CD4-positive, alpha-beta T cell treated with Interleukin-6 at 100 ng/mL for 8 hours (primary cell): ENCODE data around the gene GC.
A peak's percentile ranks its signal among the peaks of the same experiment; 100 is the strongest.
"Not testable (repeated sequence)": the region's sequence is repeated elsewhere in the genome, so short reads cannot be mapped to it uniquely, and the experiment has no call there.

Experiments used
- DNase-seq: peaks from one replicate; pipeline ENCODE4 v3.0.0-alpha.2; 2020; ENCODE audit warnings: mixed read lengths, low spot score

GC gene

GRCh38 chr4:71765821-71766383 lies 18.0 kb downstream of the GC start:
- DNase-seq: no peak

- no peak for DNase-seq
These were observed 18.5 kb downstream of the GC start for GRCh38 chr4:71765350-71765749.

GRCh38 chr4:71752383-71753042 lies 31.4 kb downstream of the GC start:
- no peak for DNase-seq

GRCh38 chr4:71749008-71749594 lies 34.8 kb downstream of the GC start:
- no peak for DNase-seq

- DNase-seq: no peak
These were observed 37.5 kb downstream of the GC start for GRCh38 chr4:71746379-71746778.

- DNase-seq: not testable (repeated sequence)
These were observed 45.1 kb downstream of the GC start for GRCh38 chr4:71738782-71739181.

- no peak for DNase-seq
These were observed 51.2 kb downstream of the GC start for GRCh38 chr4:71732706-71733105.

- no peak for DNase-seq
These were observed 51.8 kb downstream of the GC start for GRCh38 chr4:71732066-71732465.

GRCh38 chr4:71729856-71730255 lies 54.0 kb downstream of the GC start:
- no peak for DNase-seq

GRCh38 chr4:71713611-71714203 lies 70.2 kb downstream of the GC start:
- DNase-seq: peak; percentile 14

GRCh38 chr4:71711985-71712348 lies 71.9 kb downstream of the GC start:
- no peak for DNase-seq

GRCh38 chr4:71711044-71711984 lies 72.6 kb downstream of the GC start:
- no peak for DNase-seq

- DNase-seq: no peak
These were observed 73.9 kb downstream of the GC start for GRCh38 chr4:71709961-71710360.

- DNase-seq: no peak
These were observed 85.7 kb downstream of the GC start for GRCh38 chr4:71698141-71698540.

GRCh38 chr4:71697031-71697430 lies 86.8 kb downstream of the GC start:
- no peak for DNase-seq

GRCh38 chr4:71694961-71695360 lies 88.9 kb downstream of the GC start:
- no peak for DNase-seq

GRCh38 chr4:71692963-71693362 lies 90.9 kb downstream of the GC start:
- no peak for DNase-seq

- DNase-seq: no peak
These were observed 91.7 kb downstream of the GC start for GRCh38 chr4:71692198-71692597.
